ENCODE measurements around the gene SPATA6. TPM values are rescaled to one million over a fixed set of nuclear protein-coding genes. Genes with fewer than 3 reads are reported as not detected.
"Not testable (repeated sequence)": the region's sequence is repeated elsewhere in the genome, so short reads cannot be mapped to it uniquely, and the experiment has no call there.

The SPATA6 gene
- total RNA-seq, 4 donors from 2014 or later = 0.85 to 7.0 (median 3.2) TPM

- H3K9me3 ChIP-seq = no peaks in the 10 kb centered on the region
- no peaks in the 10 kb centered on the region for H3K36me3 ChIP-seq
- no peak overlapping the region for H3K4me3 ChIP-seq
- intact Hi-C loops (cut with DNase I; ENCODE audit: low total_unique reads) (no loop called here), in situ Hi-C loops (cut with MboI; ENCODE audit: low sequenced_read_pairs in 4 of 4) (loop anchor here in 3 of 4 donors (10.0 to 25.0 kb wide), 2 partner anchors 382 to 389 kb away; no protein-coding TSS in a partner anchor)
- ATAC-seq (no peak), DNase-seq (no peak)
- H3K4me1 ChIP-seq = no peaks in the 10 kb centered on the region
- no peak overlapping the region for H3K27ac ChIP-seq
- no peaks in the 10 kb centered on the region for H3K27me3 ChIP-seq
- TF ChIP-seq CTCF (IDR thresholded peaks at IDR 0.05 in 4 of 5, conservative IDR thresholded peaks at IDR 0.05 in 1 of 5) (no peak), POLR2A (IDR thresholded peaks at IDR 0.05) (no peak)
These were observed 22.2 kb upstream of the SPATA6 start for GRCh38 chr1:48493970-48494769.

- ATAC-seq (no peak), DNase-seq (no peak)
- in situ Hi-C loops (cut with MboI; ENCODE audit: low sequenced_read_pairs in 4 of 4) = loop anchor here in 3 of 4 donors (10.0 to 25.0 kb wide), 2 partner anchors 381 to 388 kb away; no protein-coding TSS in a partner anchor
- Histone ChIP-seq H3K4me1 (no peaks in the 10 kb centered on the region), H3K27me3 (no peaks in the 10 kb centered on the region), H3K27ac (no peak overlapping the region), H3K36me3 (no peaks in the 10 kb centered on the region), H3K4me3 (no peak overlapping the region), H3K9me3 (no peaks in the 10 kb centered on the region)
- intact Hi-C loops (cut with DNase I; ENCODE audit: low total_unique reads) = no loop called here
- no peak for TF ChIP-seq POLR2A (IDR thresholded peaks at IDR 0.05)
- TF ChIP-seq CTCF (IDR thresholded peaks at IDR 0.05 in 4 of 5, conservative IDR thresholded peaks at IDR 0.05 in 1 of 5) = no peak
These were observed 21.0 kb upstream of the SPATA6 start for GRCh38 chr1:48493041-48493440.

GRCh38 chr1:48492392-48492791 is 20.4 kb upstream of the SPATA6 start:
- in situ Hi-C loops (cut with MboI; ENCODE audit: low sequenced_read_pairs in 4 of 4) = loop anchor here in 3 of 4 donors (10.0 to 25.0 kb wide), 2 partner anchors 380 to 388 kb away; no protein-coding TSS in a partner anchor
- no peak overlapping the region for H3K27ac ChIP-seq
- intact Hi-C loops (cut with DNase I; ENCODE audit: low total_unique reads) = no loop called here
- H3K9me3 ChIP-seq = no peaks in the 10 kb centered on the region
- DNase-seq = no peak
- no peaks in the 10 kb centered on the region for H3K27me3 ChIP-seq
- H3K36me3 ChIP-seq = no peaks in the 10 kb centered on the region
- no peak overlapping the region for H3K4me3 ChIP-seq
- ATAC-seq = no peak
- no peak for TF ChIP-seq POLR2A (IDR thresholded peaks at IDR 0.05)
- H3K4me1 ChIP-seq = no peaks in the 10 kb centered on the region

- no peaks in the 10 kb centered on the region for H3K27me3 ChIP-seq
- H3K36me3 ChIP-seq = no peaks in the 10 kb centered on the region
- intact Hi-C loops (cut with DNase I; ENCODE audit: low total_unique reads) (no loop called here), in situ Hi-C loops (cut with MboI; ENCODE audit: low sequenced_read_pairs in 4 of 4) (loop anchor here in 1 of 4 donors (25.0 kb wide), 1 partner anchor 376 kb away; no protein-coding TSS in a partner anchor)
- H3K9me3 ChIP-seq = no peaks in the 10 kb centered on the region
- ATAC-seq (no peak), DNase-seq (no peak)
- H3K27ac ChIP-seq = no peak overlapping the region
- no peak overlapping the region for H3K4me3 ChIP-seq
- no peaks in the 10 kb centered on the region for H3K4me1 ChIP-seq
- TF ChIP-seq CTCF (IDR thresholded peaks at IDR 0.05 in 4 of 5, conservative IDR thresholded peaks at IDR 0.05 in 1 of 5) (no peak), POLR2A (IDR thresholded peaks at IDR 0.05) (no peak)
These were observed 16.7 kb upstream of the SPATA6 start for GRCh38 chr1:48488721-48489120.

- intact Hi-C loops (cut with DNase I; ENCODE audit: low total_unique reads) = no loop called here
- Histone ChIP-seq H3K36me3 (no peaks in the 10 kb centered on the region), H3K27ac (no peak overlapping the region), H3K4me1 (no peaks in the 10 kb centered on the region), H3K9me3 (no peaks in the 10 kb centered on the region), H3K27me3 (no peaks in the 10 kb centered on the region), H3K4me3 (no peak overlapping the region)
- ATAC-seq (no peak), DNase-seq (no peak)
- in situ Hi-C loops (cut with MboI; ENCODE audit: low sequenced_read_pairs in 4 of 4) = loop anchor here in 1 of 4 donors (25.0 kb wide), 1 partner anchor 368 kb away; no protein-coding TSS in a partner anchor
- TF ChIP-seq POLR2A (IDR thresholded peaks at IDR 0.05) (no peak), CTCF (IDR thresholded peaks at IDR 0.05 in 4 of 5, conservative IDR thresholded peaks at IDR 0.05 in 1 of 5) (no peak)
These were observed 8.5 kb upstream of the SPATA6 start for GRCh38 chr1:48480504-48480903.

- H3K4me3 ChIP-seq; H3K4me1 ChIP-seq; H3K9me3 ChIP-seq; H3K27ac ChIP-seq; H3K36me3 ChIP-seq; H3K27me3 ChIP-seq; ATAC-seq; DNase-seq; intact Hi-C loops (cut with DNase I; ENCODE audit: low total_unique reads): not testable (repeated sequence)
- in situ Hi-C loops (cut with MboI; ENCODE audit: low sequenced_read_pairs in 4 of 4) = loop anchor here in 1 of 4 donors (25.0 kb wide), 1 partner anchor 368 kb away; no protein-coding TSS in a partner anchor
These were observed 8.0 kb upstream of the SPATA6 start for GRCh38 chr1:48480023-48480422.
